A549 treated with Mapracorat at 1 μM for 4 hours (cell line): ENCODE data around the gene NECAB3. TPM values are rescaled to one million over a fixed set of nuclear protein-coding genes. Genes with fewer than 3 reads are reported as not detected.

Source experiments
- total RNA-seq: library from RNA; stranded (reverse); fragments of 200-300 nt; extraction: Qiagen RNA extraction; gene quantifications from 5 replicates; pipeline ENCODE4 v1.2.3, GENCODE V29; 2022

Gene NECAB3, protein sequence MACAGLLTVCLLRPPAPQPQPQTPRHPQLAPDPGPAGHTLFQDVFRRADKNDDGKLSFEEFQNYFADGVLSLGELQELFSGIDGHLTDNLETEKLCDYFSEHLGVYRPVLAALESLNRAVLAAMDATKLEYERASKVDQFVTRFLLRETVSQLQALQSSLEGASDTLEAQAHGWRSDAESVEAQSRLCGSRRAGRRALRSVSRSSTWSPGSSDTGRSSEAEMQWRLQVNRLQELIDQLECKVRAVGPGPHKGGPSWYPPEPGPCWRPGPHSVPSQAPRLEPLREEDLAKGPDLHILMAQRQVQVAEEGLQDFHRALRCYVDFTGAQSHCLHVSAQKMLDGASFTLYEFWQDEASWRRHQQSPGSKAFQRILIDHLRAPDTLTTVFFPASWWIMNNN
- total RNA-seq: 8.1 to 14.0 TPM (median 12.2 TPM) in 5 replicates

GRCh38 chr20:33674294-33675135 lies at the start of gene NECAB3:
Gene NECAB3, minus strand, starts transcription at chr20:33674428. Its CDS starts 76 bp downstream, at chr20:33674352.

GRCh38 chr20:33719989-33720709 lies 45.9 kb upstream of the NECAB3 start, which contains the start of gene PXMP4:
Gene PXMP4, minus strand, starts transcription at chr20:33720310. Its CDS starts 103 bp downstream, at chr20:33720207.

DNA sequence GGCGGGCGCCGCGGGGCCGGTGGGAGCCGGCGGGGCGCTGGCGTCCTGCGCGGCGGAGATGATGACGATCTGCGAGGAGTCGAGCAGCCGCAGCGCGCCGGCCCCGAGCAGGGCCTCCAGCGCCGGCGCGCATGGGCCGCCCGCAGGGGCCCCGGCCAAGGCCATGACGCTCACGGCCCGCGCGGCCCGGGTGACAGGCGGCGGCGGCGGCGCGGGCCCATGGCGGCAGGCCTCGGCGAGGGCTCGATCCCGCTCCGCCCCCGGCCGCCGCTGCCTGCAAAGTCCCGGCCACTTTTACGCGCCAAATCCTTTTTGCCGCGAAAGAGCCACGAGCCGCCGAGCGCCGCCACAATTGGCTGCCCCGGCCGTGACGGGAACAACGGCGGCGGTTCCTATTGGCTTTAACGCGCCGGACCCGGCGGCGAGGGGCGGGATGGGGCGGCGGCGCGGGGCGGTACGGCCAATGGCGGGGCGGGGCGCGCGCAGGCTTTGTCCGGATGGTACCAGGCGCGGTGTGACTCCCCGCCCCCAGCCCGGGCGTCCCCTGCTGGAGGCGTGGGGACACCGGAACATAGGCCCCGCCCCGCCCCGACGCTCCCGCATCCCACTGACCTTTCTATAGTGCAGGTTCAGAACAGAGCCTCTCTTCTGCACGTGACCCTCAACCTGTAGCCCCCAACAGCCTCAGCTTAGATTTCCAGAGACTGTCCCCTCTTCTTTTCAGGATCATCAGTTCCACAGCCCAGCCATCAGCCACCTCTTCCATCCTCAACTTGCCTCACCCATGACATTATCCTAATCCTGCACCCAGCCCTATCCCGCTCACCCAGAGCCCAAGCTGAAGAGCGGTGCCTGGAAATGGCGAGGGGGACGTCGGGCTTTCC lies 12.1 kb upstream of the NECAB3 start, which contains the start of gene E2F1:
E2F1 (minus strand) TSS at position 286 of the 884 bp plus-strand sequence; CDS start at position 165, 121 bp downstream.

GRCh38 chr20:33666293-33667244 lies 7.7 kb downstream of the NECAB3 start, which contains the start of gene ACTL10:
Gene ACTL10, plus strand, starts transcription at chr20:33666943. Its CDS starts 555 bp downstream, at chr20:33667498.

DNA sequence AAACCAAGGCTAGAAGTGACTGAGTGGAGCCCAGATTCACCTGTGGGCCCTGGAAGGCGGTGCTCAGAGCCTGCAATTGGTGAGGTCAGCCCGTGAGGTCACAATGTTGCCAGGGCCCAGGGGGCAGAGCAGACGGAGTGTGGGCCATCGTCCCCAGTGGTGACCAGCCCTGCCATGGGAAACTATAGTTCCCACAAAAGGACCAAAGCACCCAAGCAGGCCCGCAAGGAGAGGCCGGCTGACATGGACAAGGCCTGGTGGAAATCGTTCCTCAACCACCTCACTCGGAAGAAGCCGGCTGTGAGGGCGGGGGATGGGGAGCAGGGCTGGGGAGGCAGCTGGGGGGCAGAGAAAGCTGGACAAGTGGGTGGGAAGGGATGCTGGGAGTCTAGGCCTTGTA lies 12.1 kb downstream of the NECAB3 start, which contains the start of gene C20orf144:
C20orf144 (plus strand) TSS at position 156 of the 400 bp plus-strand sequence; CDS start at position 175, 19 bp downstream.

Other genes with a start within 250 kb of the NECAB3 start
- gene SNTA1, start 230.7 kb downstream of the NECAB3 start, total RNA-seq: 9.1 to 12.4 TPM (median 10.9 TPM) in 5 replicates
- gene CBFA2T2, start 184.3 kb downstream of the NECAB3 start, total RNA-seq: 4.4 to 6.9 TPM (median 5.9 TPM) in 5 replicates
- 0.07 to 0.13 TPM (median 0.08 TPM) in 4 of 5 replicates, not detected in the other for gene C20orf144, start 12.1 kb downstream of the NECAB3 start, total RNA-seq
- 0.06 TPM in 1 of 5 replicates, not detected in the others for gene ACTL10, start 7.5 kb downstream of the NECAB3 start, total RNA-seq
- 21.9 to 30.7 TPM (median 30.2 TPM) in 5 replicates for gene E2F1, start 12.0 kb upstream of the NECAB3 start, total RNA-seq
- gene PXMP4, start 45.9 kb upstream of the NECAB3 start, total RNA-seq: 4.5 to 6.7 TPM (median 6.1 TPM) in 5 replicates
- gene ZNF341, start 57.6 kb upstream of the NECAB3 start, total RNA-seq: 2.6 to 4.4 TPM (median 3.2 TPM) in 5 replicates
- gene CHMP4B, start 136.9 kb upstream of the NECAB3 start, total RNA-seq: 151 to 167 TPM (median 165 TPM) in 5 replicates